Duodenal mucosa (tissue), 2 donors: ENCODE data around the gene R3HCC1L.

Experiments used
- H3K27ac ChIP-seq: one replicate; pipeline ENCODE4 v1.7.0; 2013; ENCODE audit warnings: low read depth, low read length
- H3K27me3 ChIP-seq, 2 donors: one replicate each; pipeline ENCODE4 v1.7.0; 2013; ENCODE audit warnings: low read length in 2 of 2, control low read depth in 1 of 2; ENCODE audit not compliant: insufficient read depth in 2 of 2, control insufficient read depth in 1 of 2
- H3K36me3 ChIP-seq, 2 donors: one replicate each; pipeline ENCODE4 v1.7.0; 2013; ENCODE audit warnings: low read length in 2 of 2, control low read depth in 1 of 2; ENCODE audit not compliant: insufficient read depth in 2 of 2, control insufficient read depth in 1 of 2
- H3K4me1 ChIP-seq, 2 donors: one replicate each; pipeline ENCODE4 v1.7.0; 2013; ENCODE audit warnings: low read length in 2 of 2, control low read depth in 1 of 2; ENCODE audit not compliant: insufficient read depth in 2 of 2, control insufficient read depth in 1 of 2
- H3K4me3 ChIP-seq, 2 donors: one replicate each; pipeline ENCODE4 v1.7.0; 2013; ENCODE audit warnings: low read length in 2 of 2, low read depth in 1 of 2
- H3K9ac ChIP-seq, 2 donors: one replicate each; pipeline ENCODE4 v1.7.0; 2013; ENCODE audit warnings: low read length in 2 of 2, low read depth in 1 of 2
- H3K9me3 ChIP-seq, 2 donors: one replicate each; pipeline ENCODE4 v1.7.0; 2013; ENCODE audit warnings: low read length in 2 of 2, control low read depth in 1 of 2; ENCODE audit not compliant: control insufficient read depth in 1 of 2

R3HCC1L gene

DNA sequence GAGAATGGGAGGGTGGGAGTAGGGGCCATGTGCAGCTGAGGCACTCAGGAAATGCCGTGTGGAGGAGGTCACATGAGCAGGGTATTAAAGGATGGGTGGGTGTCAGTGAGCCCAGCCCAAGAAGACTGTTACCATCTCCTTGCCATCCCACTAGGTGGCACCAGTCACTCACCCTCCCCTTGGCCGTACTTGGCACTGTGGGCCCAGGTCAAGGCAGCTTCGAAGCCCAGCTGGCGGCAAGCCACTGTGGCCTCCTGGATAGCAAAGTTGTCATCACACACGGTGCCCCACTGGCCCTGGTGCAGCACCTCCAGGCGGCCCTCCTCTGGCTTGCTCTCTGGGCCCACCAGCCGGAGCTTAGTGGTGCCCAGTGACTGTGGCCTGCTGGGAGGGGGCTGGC, 128.1 kb downstream of the R3HCC1L start:
- H3K27ac ChIP-seq, result no peak overlapping the region

DNA sequence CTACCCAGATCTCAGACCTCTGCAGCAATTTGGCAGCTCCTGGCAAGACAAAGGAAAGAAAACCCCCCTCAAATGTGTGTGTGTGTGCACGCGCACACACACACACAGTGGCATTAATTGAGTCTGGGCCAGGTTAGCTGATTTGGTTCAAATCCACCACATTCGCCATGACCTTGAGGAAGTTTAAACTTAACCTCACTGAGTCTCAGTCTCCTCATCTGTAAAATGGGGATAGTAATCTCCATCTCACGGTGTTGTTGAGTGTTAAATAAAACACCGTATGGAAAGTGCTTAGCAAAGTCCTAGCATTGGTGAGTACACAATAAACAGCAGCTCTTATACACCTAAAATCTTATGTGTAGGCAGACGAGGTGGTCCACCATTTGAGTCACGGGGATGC, 128.6 kb downstream of the R3HCC1L start:
- H3K9ac ChIP-seq, result no peak overlapping the region
- H3K4me1 ChIP-seq, result peaks cover 0 to 8% of the 10 kb centered on the region in 2 donors
- no peaks in the 10 kb centered on the region for H3K36me3 ChIP-seq
- H3K9me3 ChIP-seq, result no peaks in the 10 kb centered on the region
- H3K27ac ChIP-seq, result no peak overlapping the region
- H3K27me3 ChIP-seq, result peaks cover 9 to 17% of the 10 kb centered on the region in 2 donors
- H3K4me3 ChIP-seq, result no peak overlapping the region

More for the DNA sequence above, 128.1 kb downstream of the R3HCC1L start:
- no peaks in the 10 kb centered on the region for H3K36me3 ChIP-seq
- peaks cover 0 to 5% of the 10 kb centered on the region in 2 donors for H3K4me1 ChIP-seq
- no peak overlapping the region for H3K4me3 ChIP-seq
- H3K27me3 ChIP-seq, result peaks cover 6 to 13% of the 10 kb centered on the region in 2 donors
- H3K9me3 ChIP-seq, result no peaks in the 10 kb centered on the region
- no peak overlapping the region for H3K9ac ChIP-seq

DNA sequence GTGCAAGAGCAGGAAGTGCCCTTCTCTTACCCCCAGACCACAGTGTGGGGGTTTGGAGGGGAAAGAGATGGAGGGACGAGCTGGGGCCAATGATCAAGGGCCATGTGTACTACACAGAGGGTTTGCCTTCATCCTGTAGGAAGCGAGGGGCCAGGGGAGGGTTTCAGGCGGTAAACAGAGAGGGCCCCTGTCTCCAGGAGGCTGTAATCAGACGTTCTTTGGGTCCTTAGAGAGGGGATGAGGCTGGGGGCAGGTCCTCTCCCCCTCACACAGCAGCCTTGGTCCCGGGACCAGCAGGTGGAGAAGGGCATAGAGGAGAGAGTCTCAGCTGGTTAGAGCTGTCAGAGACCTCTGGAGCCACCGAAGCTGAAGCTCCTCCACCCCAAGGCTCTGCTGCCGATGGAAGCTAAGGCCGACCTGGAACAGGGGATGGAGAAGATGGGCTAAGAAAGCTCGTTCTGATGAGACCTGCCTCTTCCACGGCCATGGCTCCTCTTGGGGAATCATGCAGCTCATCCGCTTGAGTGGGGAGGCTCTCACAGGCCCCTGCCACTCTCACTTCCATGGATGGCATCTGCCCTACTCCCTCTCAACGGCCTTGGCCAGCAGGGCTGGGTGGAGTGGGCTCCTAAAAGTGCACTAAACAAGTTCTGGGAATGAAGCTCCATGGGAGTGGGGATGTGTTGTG, 130.1 kb downstream of the R3HCC1L start:
- peaks cover 0 to 13% of the 10 kb centered on the region in 2 donors for H3K4me1 ChIP-seq
- no peaks in the 10 kb centered on the region for H3K9me3 ChIP-seq
- H3K36me3 ChIP-seq, result no peaks in the 10 kb centered on the region
- H3K27ac ChIP-seq, result no peak overlapping the region
- no peak overlapping the region for H3K9ac ChIP-seq
- no peak overlapping the region for H3K4me3 ChIP-seq
- peaks cover 16 to 29% of the 10 kb centered on the region in 2 donors for H3K27me3 ChIP-seq

DNA sequence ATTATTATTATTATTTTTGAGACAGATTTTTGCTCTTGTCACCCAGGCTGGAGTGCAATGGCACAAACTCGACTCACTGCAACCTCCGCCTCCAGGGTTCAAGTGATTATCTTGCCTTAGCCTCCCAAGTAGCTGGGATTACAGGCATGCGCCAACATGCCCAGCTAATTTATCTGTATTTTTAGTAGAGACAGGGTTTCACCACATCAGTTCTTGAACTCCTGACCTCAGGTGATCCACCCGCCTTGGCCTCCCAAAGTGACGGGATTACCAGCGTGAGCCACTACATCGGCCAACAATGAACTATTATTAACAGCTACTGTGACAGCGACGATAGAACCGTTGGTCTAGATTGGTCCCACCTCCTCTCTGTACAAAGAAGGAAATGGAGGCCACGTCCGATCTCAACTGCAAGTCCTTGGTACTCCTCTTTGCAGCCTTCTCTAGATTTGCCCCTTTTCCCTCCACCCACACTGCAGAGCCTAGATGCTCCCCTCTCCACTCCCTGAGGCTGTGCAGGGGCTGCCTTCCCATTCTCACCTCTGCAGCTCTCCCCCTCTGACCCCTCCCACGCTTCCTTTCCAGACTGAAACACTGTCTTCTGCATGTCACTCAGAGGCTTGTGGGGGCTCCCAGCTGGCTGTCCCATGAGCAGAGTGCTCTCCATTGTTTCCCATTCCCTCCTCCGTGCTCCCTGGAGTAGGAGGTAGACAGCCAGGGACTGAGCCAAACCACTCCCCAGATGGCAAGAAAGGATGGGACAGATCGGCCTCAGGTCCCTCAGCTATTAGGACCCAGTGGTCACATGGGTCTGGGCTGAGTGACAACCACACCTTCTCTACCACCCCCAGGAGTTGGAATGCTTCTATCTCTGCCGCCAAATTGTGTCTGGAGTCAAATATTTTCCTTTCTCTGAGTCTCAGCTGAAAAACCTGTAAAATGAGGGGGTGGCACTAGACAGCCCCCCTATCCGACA, 131.2 kb downstream of the R3HCC1L start:
- Histone ChIP-seq H3K36me3 (no peaks in the 10 kb centered on the region), H3K4me1 (peaks cover 0 to 13% of the 10 kb centered on the region in 2 donors), H3K4me3 (no peak overlapping the region), H3K9me3 (no peaks in the 10 kb centered on the region), H3K27me3 (peaks cover 24 to 40% of the 10 kb centered on the region in 2 donors), H3K27ac (no peak overlapping the region), H3K9ac (no peak overlapping the region)

DNA sequence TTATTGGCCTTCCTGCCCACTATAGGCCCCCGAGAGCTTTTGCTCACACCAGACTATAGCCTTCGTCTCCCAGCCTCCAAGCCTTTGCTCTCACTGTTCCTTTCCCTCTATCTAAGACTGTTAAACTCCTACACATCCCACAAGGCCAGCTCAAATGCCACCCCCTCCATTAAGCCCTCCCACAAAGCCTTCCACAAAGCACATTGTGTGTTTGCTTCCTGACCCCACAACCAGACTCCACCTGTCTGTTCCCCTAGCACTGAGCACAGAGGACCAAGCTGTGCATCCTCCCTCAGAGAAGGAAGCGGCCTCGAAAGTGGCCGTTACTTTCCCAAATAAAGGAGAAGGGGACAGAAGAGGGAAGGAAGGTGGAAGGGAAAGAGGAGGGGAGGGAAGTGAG, 132.2 kb downstream of the R3HCC1L start:
- Histone ChIP-seq H3K27me3 (peaks cover 25 to 40% of the 10 kb centered on the region in 2 donors), H3K9ac (no peak overlapping the region), H3K4me3 (no peak overlapping the region), H3K4me1 (peaks cover 0 to 13% of the 10 kb centered on the region in 2 donors), H3K36me3 (no peaks in the 10 kb centered on the region), H3K9me3 (no peaks in the 10 kb centered on the region), H3K27ac (no peak overlapping the region)

DNA sequence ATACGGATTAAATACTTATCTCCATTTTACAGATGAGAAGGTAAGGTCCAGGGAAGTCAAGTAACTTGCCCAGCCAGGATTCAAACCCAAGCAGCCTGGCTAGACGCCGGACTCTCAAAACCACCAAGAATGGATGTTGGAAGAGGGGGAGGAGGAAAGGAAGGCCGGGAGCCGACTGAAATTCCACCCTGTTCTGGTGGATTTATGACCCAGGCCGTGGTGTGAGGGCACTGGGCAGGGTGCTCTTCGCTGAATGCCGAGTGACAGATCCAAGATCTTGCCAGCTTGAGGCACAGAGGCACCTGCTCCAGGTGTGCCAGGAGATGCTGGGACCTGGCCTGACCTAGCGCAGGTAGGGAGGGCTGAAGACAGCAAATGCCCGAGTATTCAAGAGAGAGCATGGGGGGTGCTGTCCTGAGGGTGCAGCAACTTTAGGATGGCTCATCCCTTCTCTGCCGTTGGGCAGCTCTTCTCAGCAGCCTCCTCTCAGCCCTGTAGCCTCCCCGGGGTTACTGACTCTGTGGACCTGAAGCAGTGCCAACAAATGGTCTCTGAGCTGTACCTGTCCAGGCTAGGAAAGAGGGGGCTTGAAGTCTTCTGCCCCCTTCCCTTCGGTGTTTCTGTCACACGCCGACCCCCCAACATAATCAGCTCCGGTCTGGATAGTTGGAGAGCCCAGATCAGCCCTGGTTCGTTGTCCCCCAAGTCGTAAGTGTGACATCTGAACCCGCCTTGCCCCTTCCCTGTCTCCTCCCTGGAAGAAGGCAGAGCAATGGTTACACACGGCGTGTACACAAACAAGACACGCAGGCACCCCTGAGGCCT, 132.8 kb downstream of the R3HCC1L start:
- Histone ChIP-seq H3K27ac (peak overlapping the region; percentile 42), H3K9me3 (no peaks in the 10 kb centered on the region), H3K36me3 (no peaks in the 10 kb centered on the region), H3K4me1 (peaks cover 0 to 13% of the 10 kb centered on the region in 2 donors), H3K9ac (peak overlapping the region; percentile 43), H3K27me3 (peaks cover 25 to 40% of the 10 kb centered on the region in 2 donors), H3K4me3 (peak overlapping the region; percentile 48 to 52)

DNA sequence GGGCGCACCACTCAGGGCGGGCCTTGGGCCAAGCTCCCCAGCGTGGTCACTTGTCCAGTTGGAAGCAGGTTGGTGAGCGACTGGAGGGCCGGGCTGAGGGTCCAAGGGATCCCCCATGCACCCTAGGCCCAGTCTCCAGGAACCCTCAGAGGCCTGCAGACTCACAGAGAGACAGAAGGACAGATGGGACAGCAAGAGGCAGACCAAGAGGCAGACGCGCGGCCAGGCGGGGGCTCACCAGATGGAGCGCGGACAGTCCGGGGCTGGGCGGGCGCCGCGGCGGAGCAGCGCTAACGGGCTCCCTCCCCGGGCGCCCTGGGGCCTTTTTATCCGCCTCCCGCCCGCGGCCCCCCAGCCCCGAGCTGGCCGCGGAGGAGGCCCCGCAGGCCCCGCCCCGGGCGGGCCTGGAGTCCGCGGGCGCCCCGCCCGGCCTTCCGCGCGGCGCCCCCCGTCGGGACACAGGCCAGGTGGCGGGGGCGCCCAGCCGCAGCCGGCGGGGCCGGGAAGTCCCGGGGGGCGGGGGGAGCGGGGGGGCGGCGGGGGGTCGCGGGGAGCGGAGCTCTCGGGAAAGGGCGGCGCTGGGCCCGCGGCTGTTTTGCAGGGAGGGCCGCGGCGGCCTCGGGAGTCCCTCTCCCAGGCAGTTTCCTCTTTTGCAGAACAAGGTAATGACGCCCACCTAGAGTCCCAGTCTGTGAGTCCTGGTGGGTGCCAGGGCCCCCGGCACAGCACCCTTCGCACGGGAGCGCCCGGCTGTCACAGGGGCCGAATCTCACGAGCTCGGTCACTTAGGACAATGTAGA, 133.6 kb downstream of the R3HCC1L start, which contains the start of gene LOXL4:
TSS of gene LOXL4 (minus strand) at position 301 of the 800 bp plus-strand sequence. CDS start 5,175 bp downstream, outside the sequence.
- Histone ChIP-seq H3K4me1 (peaks cover 0 to 13% of the 10 kb centered on the region in 2 donors), H3K9ac (peak within 1 kb of the TSS; percentile 43)

DNA sequence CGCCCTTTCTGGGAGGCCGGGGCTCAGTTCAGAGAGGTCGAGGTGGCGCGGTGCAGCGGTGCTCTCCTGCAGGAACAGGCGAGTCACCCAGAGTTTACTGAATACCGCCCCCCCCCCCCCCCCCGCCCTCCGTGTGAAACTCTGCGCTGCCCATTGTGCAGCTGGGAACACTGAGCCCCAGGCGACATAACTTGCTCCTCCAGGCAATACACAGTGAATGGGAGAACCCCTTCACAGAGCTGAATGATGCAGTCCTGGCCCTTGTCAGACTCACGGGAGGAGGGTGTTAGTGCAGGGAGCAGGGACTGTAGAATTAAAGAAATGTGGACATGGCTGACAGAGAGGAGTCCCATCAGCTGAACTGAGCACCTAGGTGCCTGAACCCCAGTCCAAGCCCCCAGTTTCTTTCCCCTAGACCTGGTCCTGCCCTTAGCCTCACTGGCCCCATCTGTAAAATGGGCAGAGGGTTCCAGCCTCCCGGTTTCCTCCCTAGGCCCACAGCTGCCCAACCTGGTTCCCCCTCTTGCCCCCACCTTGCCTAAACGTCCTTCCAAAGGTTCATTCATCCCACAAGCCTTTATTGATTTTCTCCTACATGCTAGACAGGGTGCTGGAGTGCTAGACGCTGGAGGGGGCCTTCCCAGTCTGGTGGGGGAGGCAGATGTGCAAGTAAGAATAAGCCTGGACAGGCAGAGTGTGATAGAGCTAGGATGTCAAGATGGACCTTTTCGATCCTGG, 134.4 kb downstream of the R3HCC1L start:
- no peaks in the 10 kb centered on the region for H3K9me3 ChIP-seq
- H3K27me3 ChIP-seq, result peaks cover 28 to 40% of the 10 kb centered on the region in 2 donors
- H3K4me3 ChIP-seq, result peak overlapping the region; percentile 47 to 60
- peak overlapping the region in 1 of 2 donors; percentile 43 for H3K9ac ChIP-seq
- H3K4me1 ChIP-seq, result peaks cover 0 to 13% of the 10 kb centered on the region in 2 donors
- H3K27ac ChIP-seq, result no peak overlapping the region
- no peaks in the 10 kb centered on the region for H3K36me3 ChIP-seq

More for the DNA sequence above, 133.6 kb downstream of the R3HCC1L start, which contains the start of gene LOXL4:
- Histone ChIP-seq H3K27ac (peak within 1 kb of the TSS; percentile 42), H3K4me3 (peak within 1 kb of the TSS; percentile 52 to 60), H3K9me3 (no peaks in the 10 kb centered on the region), H3K36me3 (no peaks in the 10 kb centered on the region), H3K27me3 (peaks cover 28 to 40% of the 10 kb centered on the region in 2 donors)
